Activated B cell treated with CpG ODN at 0.5 μM for 24 hours (primary cell): Measurements from ENCODE around the gene TM4SF4. TPM values are rescaled to one million over a fixed set of nuclear protein-coding genes. Genes with fewer than 3 reads are reported as not detected.

Experiments used
- ATAC-seq: fragments of 200-7000 bp; cut with Tn5 transposase; one replicate; pipeline ENCODE4 v1.10.0; 2021; ENCODE audit warnings: low read depth, mild to moderate bottlenecking, moderate library complexity
- CTCF ChIA-PET: fragments of 350-600 bp; sonication (Branson Sonifier 250); formaldehyde crosslinking; loops from one replicate; lab custom pipeline; 2021; ENCODE audit warnings: antibody characterized with exemption; lab: Charles Lee
- POLR2A ChIA-PET: fragments of 350-600 bp; sonication (Branson Sonifier 250); formaldehyde crosslinking; loops from one replicate; lab custom pipeline; 2021; ENCODE audit warnings: antibody characterized with exemption; lab: Charles Lee
- DNase-seq: peaks from one replicate; pipeline ENCODE4 v3.0.0; 2022
- H3K27ac Mint-ChIP-seq: one replicate; pipeline ENCODE4 v1.8.0; 2020; ENCODE audit warnings: mixed read lengths
- H3K27me3 Mint-ChIP-seq: one replicate; pipeline ENCODE4 v1.8.0; 2021; ENCODE audit warnings: mixed read lengths
- H3K36me3 Mint-ChIP-seq: one replicate; pipeline ENCODE4 v1.8.0; 2021; ENCODE audit warnings: low read depth, mixed read lengths
- H3K4me1 Mint-ChIP-seq: one replicate; pipeline ENCODE4 v1.8.0; 2021; ENCODE audit warnings: mixed read lengths
- H3K4me3 Mint-ChIP-seq: one replicate; pipeline ENCODE4 v1.8.0; 2020; ENCODE audit warnings: mild to moderate bottlenecking, mixed read lengths
- H3K9me3 Mint-ChIP-seq: one replicate; pipeline ENCODE4 v1.8.0; 2020; ENCODE audit warnings: mixed read lengths
- intact Hi-C: fragments of 100-400 bp; cut with micrococcal nuclease; formaldehyde crosslinking; loops from one replicate; pipeline ENCODE4 v1.15.1; 2024
- total RNA-seq: library from RNA; stranded (reverse); gene quantifications from 2 replicates; pipeline ENCODE4 v1.2.3, GENCODE V29; 2022
- TF ChIP-seq, protein P1 (sequence below): fragments of 200-600 bp; IDR thresholded peaks from one replicate; pipeline ENCODE4 v1.8.0; 2022; ENCODE audit warnings: antibody characterized with exemption, mild to moderate bottlenecking

Gene TM4SF4, protein sequence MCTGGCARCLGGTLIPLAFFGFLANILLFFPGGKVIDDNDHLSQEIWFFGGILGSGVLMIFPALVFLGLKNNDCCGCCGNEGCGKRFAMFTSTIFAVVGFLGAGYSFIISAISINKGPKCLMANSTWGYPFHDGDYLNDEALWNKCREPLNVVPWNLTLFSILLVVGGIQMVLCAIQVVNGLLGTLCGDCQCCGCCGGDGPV
- total RNA-seq: not detected in 2 replicates

DNA sequence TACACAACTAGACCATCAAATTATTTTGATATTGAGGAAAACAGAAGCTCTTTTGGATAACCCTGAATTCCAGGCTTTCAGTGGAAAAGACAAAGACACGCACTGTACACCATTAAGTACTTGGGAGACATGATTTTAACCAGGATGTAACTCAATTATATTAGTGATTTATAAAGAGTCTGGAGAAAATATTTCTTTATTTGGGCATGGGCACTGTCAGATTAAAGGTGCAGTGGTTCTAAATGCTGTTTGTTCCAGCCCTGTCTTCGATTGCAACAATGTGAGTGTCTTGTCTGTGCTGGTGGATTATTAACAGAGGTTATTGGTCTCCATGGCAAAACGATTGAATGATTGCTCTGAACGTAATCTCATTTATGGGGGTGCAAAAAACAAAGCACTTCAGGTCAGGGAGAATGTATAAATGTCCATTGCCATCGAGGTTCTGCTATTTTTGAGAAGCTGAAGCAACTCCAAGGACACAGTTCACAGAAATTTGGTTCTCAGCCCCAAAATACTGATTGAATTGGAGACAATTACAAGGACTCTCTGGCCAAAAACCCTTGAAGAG, at the start of gene TM4SF4:
TSS of gene TM4SF4 (plus strand) at position 448 of the 568 bp plus-strand sequence. CDS start 181 bp downstream, outside the sequence.
- DNase-seq: no peak
- POLR2A ChIA-PET: interaction anchor here (0.6 kb wide), 1 partner anchor 521 kb away, joined by 5 read pairs; no protein-coding TSS in a partner anchor

DNA sequence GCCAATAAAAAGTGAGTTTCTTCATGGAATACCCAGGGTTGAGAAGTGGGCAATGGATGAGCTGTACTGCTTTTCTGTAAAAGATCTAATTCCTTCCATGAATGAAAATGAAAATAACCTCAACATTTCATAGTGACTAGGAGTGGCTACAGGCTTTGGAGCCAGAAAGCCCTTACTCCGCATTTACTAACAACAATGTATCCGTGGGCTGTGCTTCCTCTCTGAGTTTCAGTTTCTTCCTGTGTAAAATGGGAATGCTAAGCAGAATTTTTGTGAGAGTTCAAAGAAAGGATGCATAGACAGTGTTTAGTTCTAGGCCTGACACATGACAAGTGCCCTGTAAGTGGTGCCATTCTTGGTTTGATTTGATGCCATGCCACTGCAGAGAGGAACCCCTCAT, 49.6 kb upstream of the TM4SF4 start:
- H3K27ac Mint-ChIP-seq: no peak overlapping the region
- H3K36me3 Mint-ChIP-seq: no peaks in the 10 kb centered on the region
- TF ChIP-seq, protein P1, sequence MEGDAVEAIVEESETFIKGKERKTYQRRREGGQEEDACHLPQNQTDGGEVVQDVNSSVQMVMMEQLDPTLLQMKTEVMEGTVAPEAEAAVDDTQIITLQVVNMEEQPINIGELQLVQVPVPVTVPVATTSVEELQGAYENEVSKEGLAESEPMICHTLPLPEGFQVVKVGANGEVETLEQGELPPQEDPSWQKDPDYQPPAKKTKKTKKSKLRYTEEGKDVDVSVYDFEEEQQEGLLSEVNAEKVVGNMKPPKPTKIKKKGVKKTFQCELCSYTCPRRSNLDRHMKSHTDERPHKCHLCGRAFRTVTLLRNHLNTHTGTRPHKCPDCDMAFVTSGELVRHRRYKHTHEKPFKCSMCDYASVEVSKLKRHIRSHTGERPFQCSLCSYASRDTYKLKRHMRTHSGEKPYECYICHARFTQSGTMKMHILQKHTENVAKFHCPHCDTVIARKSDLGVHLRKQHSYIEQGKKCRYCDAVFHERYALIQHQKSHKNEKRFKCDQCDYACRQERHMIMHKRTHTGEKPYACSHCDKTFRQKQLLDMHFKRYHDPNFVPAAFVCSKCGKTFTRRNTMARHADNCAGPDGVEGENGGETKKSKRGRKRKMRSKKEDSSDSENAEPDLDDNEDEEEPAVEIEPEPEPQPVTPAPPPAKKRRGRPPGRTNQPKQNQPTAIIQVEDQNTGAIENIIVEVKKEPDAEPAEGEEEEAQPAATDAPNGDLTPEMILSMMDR: no peak
- intact Hi-C loops: no loop called here
- POLR2A ChIA-PET: no interaction called here
- no peak for ATAC-seq
- CTCF ChIA-PET: no interaction called here
- no peaks in the 10 kb centered on the region for H3K9me3 Mint-ChIP-seq
- no peaks in the 10 kb centered on the region for H3K4me1 Mint-ChIP-seq
- no peak for DNase-seq
- peaks cover 2% of the 10 kb centered on the region for H3K27me3 Mint-ChIP-seq
- H3K4me3 Mint-ChIP-seq: no peak overlapping the region

More for the DNA sequence above, at the start of gene TM4SF4:
- no peak within 1 kb of the TSS for H3K27ac Mint-ChIP-seq
- CTCF ChIA-PET: no interaction called here
- intact Hi-C loops: no loop called here
- H3K4me3 Mint-ChIP-seq: no peak within 1 kb of the TSS
- H3K27me3 Mint-ChIP-seq: no peaks in the 10 kb centered on the region
- no peaks in the 10 kb centered on the region for H3K9me3 Mint-ChIP-seq
- TF ChIP-seq, protein P1: no peak
- no peak for ATAC-seq
- no peaks in the 10 kb centered on the region for H3K4me1 Mint-ChIP-seq
- H3K36me3 Mint-ChIP-seq: no peaks in the 10 kb centered on the region

DNA sequence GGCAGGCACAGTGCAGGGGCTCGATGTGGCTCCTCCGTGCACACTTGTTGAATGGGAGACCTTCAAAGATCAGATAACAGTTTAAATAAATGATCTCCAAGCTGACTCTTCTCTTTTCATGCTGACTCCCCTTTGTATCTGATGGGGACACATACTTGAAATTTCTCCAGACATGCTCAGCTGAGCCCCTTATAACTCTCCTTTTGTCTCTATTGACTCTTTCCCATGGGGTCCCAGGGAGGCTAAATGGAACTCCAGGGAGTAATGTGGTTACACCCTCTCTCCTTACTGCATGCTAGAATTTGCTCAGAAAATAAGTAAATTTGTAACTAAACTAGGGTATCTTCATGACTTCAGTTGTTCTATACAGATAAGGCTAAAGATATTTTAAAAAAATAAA, 48.2 kb upstream of the TM4SF4 start:
- TF ChIP-seq, protein P1: no peak
- ATAC-seq: no peak
- no peak overlapping the region for H3K4me3 Mint-ChIP-seq
- no peaks in the 10 kb centered on the region for H3K9me3 Mint-ChIP-seq
- no peak overlapping the region for H3K27ac Mint-ChIP-seq
- ChIA-PET CTCF (no interaction called here), POLR2A (no interaction called here)
- intact Hi-C loops: no loop called here
- H3K36me3 Mint-ChIP-seq: no peaks in the 10 kb centered on the region
- H3K4me1 Mint-ChIP-seq: no peaks in the 10 kb centered on the region
- DNase-seq: no peak
- H3K27me3 Mint-ChIP-seq: peaks cover 5% of the 10 kb centered on the region

DNA sequence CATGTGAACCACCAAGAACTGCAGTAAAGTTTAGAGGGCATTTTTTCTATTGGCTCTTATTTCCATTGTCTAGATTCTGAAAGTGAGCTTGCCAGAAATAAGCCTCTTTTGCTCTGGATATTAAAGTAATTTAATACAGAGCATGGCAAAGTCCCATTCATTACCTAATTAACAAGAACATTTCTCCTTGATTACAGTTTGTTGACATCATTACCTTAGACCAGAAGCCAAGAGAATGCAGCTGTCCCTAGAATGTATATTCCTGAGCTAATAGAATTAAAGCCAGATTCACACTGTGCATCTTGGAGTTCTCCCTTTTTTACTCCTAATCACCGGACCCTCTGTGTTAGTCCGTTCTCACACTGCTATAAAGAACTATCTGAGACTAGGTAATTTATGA, 46.4 kb upstream of the TM4SF4 start:
- H3K4me1 Mint-ChIP-seq: no peaks in the 10 kb centered on the region
- H3K36me3 Mint-ChIP-seq: no peaks in the 10 kb centered on the region
- ATAC-seq (no peak), DNase-seq (no peak)
- TF ChIP-seq, protein P1: no peak
- intact Hi-C loops: no loop called here
- H3K4me3 Mint-ChIP-seq: no peak overlapping the region
- peaks cover 6% of the 10 kb centered on the region for H3K27me3 Mint-ChIP-seq
- ChIA-PET CTCF (no interaction called here), POLR2A (no interaction called here)
- H3K27ac Mint-ChIP-seq: no peak overlapping the region
- no peaks in the 10 kb centered on the region for H3K9me3 Mint-ChIP-seq

DNA sequence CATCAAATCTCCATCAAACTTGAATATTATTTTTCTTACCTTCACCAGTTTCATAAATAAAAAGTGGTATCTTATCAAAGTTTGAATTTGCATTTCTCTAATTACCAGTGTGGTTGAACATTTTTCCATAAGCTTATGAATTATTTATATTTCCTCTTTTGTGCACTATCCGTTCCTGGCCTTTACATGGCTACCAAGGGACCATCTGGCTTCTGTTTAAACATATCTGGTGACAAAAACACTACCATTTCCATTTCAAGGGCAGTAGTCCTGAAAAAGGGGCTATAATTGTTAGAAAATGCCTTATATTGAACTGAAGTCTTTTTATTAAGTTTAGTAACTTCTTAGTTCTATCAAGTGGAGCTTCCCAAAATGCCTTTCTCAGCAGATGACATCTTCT, 44.3 kb upstream of the TM4SF4 start:
- H3K36me3 Mint-ChIP-seq: no peaks in the 10 kb centered on the region
- no peaks in the 10 kb centered on the region for H3K9me3 Mint-ChIP-seq
- H3K27ac Mint-ChIP-seq: no peak overlapping the region
- ChIA-PET POLR2A (no interaction called here), CTCF (no interaction called here)
- ATAC-seq (no peak), DNase-seq (no peak)
- H3K4me1 Mint-ChIP-seq: no peaks in the 10 kb centered on the region
- H3K4me3 Mint-ChIP-seq: no peak overlapping the region
- peaks cover 13% of the 10 kb centered on the region for H3K27me3 Mint-ChIP-seq
- TF ChIP-seq, protein P1: no peak
- intact Hi-C loops: no loop called here
